Measurements from ENCODE around the gene UBL4A.

The UBL4A gene

GRCh38 chrX:154452823-154453222 lies 33.6 kb downstream of the UBL4A start:
- no peak overlapping the region for H3K4me3 ChIP-seq (ENCODE audit: low read depth, low read length)
- DNase-seq (ENCODE audit: low read depth): no peak
- TF ChIP-seq, protein P1, sequence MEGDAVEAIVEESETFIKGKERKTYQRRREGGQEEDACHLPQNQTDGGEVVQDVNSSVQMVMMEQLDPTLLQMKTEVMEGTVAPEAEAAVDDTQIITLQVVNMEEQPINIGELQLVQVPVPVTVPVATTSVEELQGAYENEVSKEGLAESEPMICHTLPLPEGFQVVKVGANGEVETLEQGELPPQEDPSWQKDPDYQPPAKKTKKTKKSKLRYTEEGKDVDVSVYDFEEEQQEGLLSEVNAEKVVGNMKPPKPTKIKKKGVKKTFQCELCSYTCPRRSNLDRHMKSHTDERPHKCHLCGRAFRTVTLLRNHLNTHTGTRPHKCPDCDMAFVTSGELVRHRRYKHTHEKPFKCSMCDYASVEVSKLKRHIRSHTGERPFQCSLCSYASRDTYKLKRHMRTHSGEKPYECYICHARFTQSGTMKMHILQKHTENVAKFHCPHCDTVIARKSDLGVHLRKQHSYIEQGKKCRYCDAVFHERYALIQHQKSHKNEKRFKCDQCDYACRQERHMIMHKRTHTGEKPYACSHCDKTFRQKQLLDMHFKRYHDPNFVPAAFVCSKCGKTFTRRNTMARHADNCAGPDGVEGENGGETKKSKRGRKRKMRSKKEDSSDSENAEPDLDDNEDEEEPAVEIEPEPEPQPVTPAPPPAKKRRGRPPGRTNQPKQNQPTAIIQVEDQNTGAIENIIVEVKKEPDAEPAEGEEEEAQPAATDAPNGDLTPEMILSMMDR (IDR thresholded peaks at IDR 0.05; ENCODE audit: insufficient read depth, low read depth, low read length, missing control alignments): no peak

GRCh38 chrX:154450312-154450711 lies 36.1 kb downstream of the UBL4A start:
- TF ChIP-seq, protein P1 (IDR thresholded peaks at IDR 0.05; ENCODE audit: insufficient read depth, low read depth, low read length, missing control alignments): no peak
- no peak overlapping the region for H3K4me3 ChIP-seq (ENCODE audit: low read depth, low read length)
- no peak for DNase-seq (ENCODE audit: low read depth)

DNA sequence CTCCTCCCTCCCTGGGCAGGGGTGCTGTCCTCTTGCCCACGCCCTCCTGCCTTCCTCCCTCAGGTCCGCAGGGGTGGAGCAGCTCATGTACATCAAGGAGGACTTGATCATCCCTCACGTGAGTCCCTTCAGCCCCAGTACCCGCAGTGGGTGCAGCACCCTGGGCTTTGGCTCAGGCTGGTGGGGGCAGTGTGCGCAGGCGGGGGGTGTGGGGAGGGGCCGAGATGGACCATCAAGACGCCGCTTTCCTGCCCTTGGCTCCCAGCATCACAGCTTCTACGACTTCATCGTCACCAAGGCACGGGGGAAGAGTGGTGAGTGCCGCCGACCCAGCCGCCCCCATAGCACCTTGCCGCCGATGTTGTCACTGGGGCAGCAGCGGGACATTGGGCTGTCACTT lies 36.8 kb downstream of the UBL4A start:
- no peak overlapping the region for H3K4me3 ChIP-seq (ENCODE audit: low read depth, low read length)
- TF ChIP-seq, protein P1 (IDR thresholded peaks at IDR 0.05; ENCODE audit: insufficient read depth, low read depth, low read length, missing control alignments): no peak
- no peak for DNase-seq (ENCODE audit: low read depth)

DNA sequence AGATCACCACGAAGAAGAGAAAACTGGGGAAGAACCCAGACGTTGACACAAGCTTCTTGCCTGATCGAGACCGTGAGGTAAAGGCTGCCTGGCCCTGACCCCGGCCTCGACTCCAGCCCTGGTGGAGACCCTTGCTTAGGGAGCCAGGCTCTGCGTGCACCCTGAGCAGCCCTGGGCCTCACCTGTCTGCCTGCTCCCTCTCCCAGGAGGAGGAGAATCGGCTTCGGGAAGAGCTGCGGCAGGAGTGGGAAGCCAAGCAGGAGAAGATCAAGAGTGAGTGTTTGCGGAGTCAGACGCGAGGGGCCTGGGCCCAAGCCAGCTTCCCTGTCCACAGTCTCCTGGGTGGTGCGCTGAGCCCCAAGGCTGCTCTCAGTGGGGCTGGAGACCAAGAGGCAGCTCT lies 37.9 kb downstream of the UBL4A start:
- TF ChIP-seq, protein P1 (IDR thresholded peaks at IDR 0.05; ENCODE audit: insufficient read depth, low read depth, low read length, missing control alignments): no peak
- DNase-seq (ENCODE audit: low read depth): no peak
- no peak overlapping the region for H3K4me3 ChIP-seq (ENCODE audit: low read depth, low read length)

- DNase-seq (ENCODE audit: low read depth): no peak
- H3K4me3 ChIP-seq (ENCODE audit: low read depth, low read length): no peak overlapping the region
- TF ChIP-seq, protein P1 (IDR thresholded peaks at IDR 0.05; ENCODE audit: insufficient read depth, low read depth, low read length, missing control alignments): no peak
Observed at GRCh38 chrX:154446430-154446829, 40.0 kb downstream of the UBL4A start.

DNA sequence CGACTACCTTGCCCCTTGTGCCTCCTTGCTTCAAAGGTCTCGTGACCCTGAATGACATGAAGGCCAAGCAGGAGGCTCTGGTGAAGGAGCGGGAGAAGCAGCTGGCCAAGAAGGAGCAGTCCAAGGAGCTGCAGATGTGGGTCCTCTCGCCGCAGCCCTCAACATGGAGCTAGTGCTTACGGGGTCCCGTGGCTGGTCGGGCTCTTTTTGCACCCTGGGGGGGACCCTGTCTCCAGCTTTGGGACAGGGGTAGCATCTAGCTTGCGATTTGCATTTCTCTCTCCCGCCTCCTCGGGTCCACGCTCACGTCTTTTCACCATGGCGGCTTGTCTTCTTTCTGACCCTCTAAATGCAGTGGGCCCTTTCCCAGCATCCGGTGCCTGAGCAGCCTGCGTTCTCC lies 40.6 kb downstream of the UBL4A start:
- TF ChIP-seq, protein P1 (IDR thresholded peaks at IDR 0.05; ENCODE audit: insufficient read depth, low read depth, low read length, missing control alignments): no peak
- DNase-seq (ENCODE audit: low read depth): no peak
- no peak overlapping the region for H3K4me3 ChIP-seq (ENCODE audit: low read depth, low read length)

DNA sequence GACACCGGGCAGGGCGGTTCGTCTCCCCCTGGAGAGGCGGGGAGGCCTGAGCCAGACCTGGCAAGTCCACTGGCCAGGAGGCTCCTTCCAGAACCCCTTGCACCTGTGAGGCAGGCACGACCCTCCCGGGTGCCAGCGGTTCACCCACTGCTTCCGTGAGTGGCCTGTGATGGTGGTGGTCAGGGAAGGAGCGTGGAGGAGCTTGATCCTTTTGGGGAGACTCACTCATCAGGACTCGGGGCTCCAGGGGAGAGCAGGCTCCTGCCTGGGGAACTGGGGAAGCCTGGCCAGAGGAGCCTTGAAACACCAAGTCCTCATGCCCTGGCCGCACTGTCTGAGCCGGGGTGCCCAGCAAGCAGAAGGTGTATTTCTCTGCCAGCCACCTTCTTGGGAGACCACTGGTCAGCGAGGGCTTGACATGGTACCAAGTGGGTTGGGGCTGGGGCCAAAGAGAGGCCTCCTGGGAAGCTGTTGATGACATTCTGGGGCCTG lies 41.6 kb downstream of the UBL4A start:
- no peak for DNase-seq (ENCODE audit: low read depth)
- H3K4me3 ChIP-seq (ENCODE audit: low read depth, low read length): peak overlapping the region; percentile 68
- TF ChIP-seq, protein P1 (IDR thresholded peaks at IDR 0.05; ENCODE audit: insufficient read depth, low read depth, low read length, missing control alignments): no peak

All from GM12865 (cell line).